Mucosa of rectum (tissue), 2 donors: ENCODE measurements around the gene FAM229A.
A peak's percentile ranks its signal among the peaks of the same experiment; 100 is the strongest.

ENCODE experiments used
- H3K27ac ChIP-seq, 2 donors: one replicate each; pipeline ENCODE4 v1.7.0; 2013; ENCODE audit warnings: inconsistent platforms in 2 of 2, low read depth in 2 of 2, low read length in 2 of 2
- H3K27me3 ChIP-seq, 2 donors: one replicate each; pipeline ENCODE4 v1.7.0; 2013; ENCODE audit warnings: low read length in 2 of 2; ENCODE audit not compliant: control insufficient read depth in 2 of 2, insufficient read depth in 2 of 2
- H3K36me3 ChIP-seq, 2 donors: one replicate each; pipeline ENCODE4 v1.7.0; 2013; ENCODE audit warnings: low read length in 2 of 2; ENCODE audit not compliant: control insufficient read depth in 2 of 2, insufficient read depth in 2 of 2
- H3K4me1 ChIP-seq, 2 donors: one replicate each; pipeline ENCODE4 v1.7.0; 2013; ENCODE audit warnings: low read length in 2 of 2, mild to moderate bottlenecking in 1 of 2; ENCODE audit not compliant: control insufficient read depth in 2 of 2, insufficient read depth in 2 of 2
- H3K4me3 ChIP-seq, 2 donors: one replicate each; pipeline ENCODE4 v1.7.0; 2013; ENCODE audit warnings: low read length in 2 of 2
- H3K9ac ChIP-seq, 2 donors: one replicate each; pipeline ENCODE4 v1.7.0; 2013; ENCODE audit warnings: low read length in 2 of 2, low read depth in 1 of 2, mild to moderate bottlenecking in 1 of 2
- H3K9me3 ChIP-seq, 2 donors: one replicate each; pipeline ENCODE4 v1.7.0; 2013; ENCODE audit warnings: low read length in 2 of 2; ENCODE audit not compliant: control insufficient read depth in 2 of 2
- donor health status: healthy.
- donor health status: Normal muscosa, but diverticular disease.

FAM229A gene

GRCh38 chr1:32332290-32333079 lies 29.8 kb downstream of the FAM229A start:
- H3K4me1 ChIP-seq: peaks cover 22 to 42% of the 10 kb centered on the region in 2 donors
- H3K36me3 ChIP-seq: peaks cover 57 to 60% of the 10 kb centered on the region in 2 donors
- no peaks in the 10 kb centered on the region for H3K9me3 ChIP-seq
- H3K9ac ChIP-seq: no peak overlapping the region
- H3K27me3 ChIP-seq: no peaks in the 10 kb centered on the region
- H3K27ac ChIP-seq: peak overlapping the region; percentile 25 to 56
- H3K4me3 ChIP-seq: no peak overlapping the region

GRCh38 chr1:32331549-32331948 lies 30.7 kb downstream of the FAM229A start:
- H3K4me1 ChIP-seq: peaks cover 20 to 34% of the 10 kb centered on the region in 2 donors
- peaks cover 65 to 68% of the 10 kb centered on the region in 2 donors for H3K36me3 ChIP-seq
- H3K27ac ChIP-seq: no peak overlapping the region
- no peaks in the 10 kb centered on the region for H3K9me3 ChIP-seq
- H3K4me3 ChIP-seq: no peak overlapping the region
- H3K27me3 ChIP-seq: no peaks in the 10 kb centered on the region
- H3K9ac ChIP-seq: no peak overlapping the region

- Histone ChIP-seq H3K9ac (no peak overlapping the region), H3K9me3 (no peaks in the 10 kb centered on the region), H3K27me3 (no peaks in the 10 kb centered on the region), H3K4me1 (peaks cover 18 to 33% of the 10 kb centered on the region in 2 donors), H3K4me3 (no peak overlapping the region), H3K27ac (no peak overlapping the region), H3K36me3 (peaks cover 65 to 72% of the 10 kb centered on the region in 2 donors)
These were observed 31.6 kb downstream of the FAM229A start for GRCh38 chr1:32330558-32331151.

- no peaks in the 10 kb centered on the region for H3K9me3 ChIP-seq
- peaks cover 71 to 79% of the 10 kb centered on the region in 2 donors for H3K36me3 ChIP-seq
- H3K4me1 ChIP-seq: peaks cover 17 to 32% of the 10 kb centered on the region in 2 donors
- no peak overlapping the region for H3K4me3 ChIP-seq
- H3K9ac ChIP-seq: no peak overlapping the region
- H3K27me3 ChIP-seq: no peaks in the 10 kb centered on the region
- H3K27ac ChIP-seq: no peak overlapping the region
These were observed 32.3 kb downstream of the FAM229A start for GRCh38 chr1:32329931-32330466.

- Histone ChIP-seq H3K9me3 (no peaks in the 10 kb centered on the region), H3K27ac (no peak overlapping the region), H3K27me3 (no peaks in the 10 kb centered on the region), H3K4me1 (peaks cover 9 to 21% of the 10 kb centered on the region in 2 donors), H3K4me3 (no peak overlapping the region), H3K9ac (no peak overlapping the region), H3K36me3 (peaks cover 59 to 70% of the 10 kb centered on the region in 2 donors)
These were observed 35.1 kb downstream of the FAM229A start for GRCh38 chr1:32327204-32327603.

- Histone ChIP-seq H3K27ac (peak overlapping the region; percentile 93 to 94), H3K9me3 (no peaks in the 10 kb centered on the region), H3K4me3 (peak overlapping the region; percentile 58 to 61), H3K4me1 (peaks cover 17 to 32% of the 10 kb centered on the region in 2 donors), H3K9ac (peak overlapping the region; percentile 54 to 68), H3K36me3 (peaks cover 17 to 32% of the 10 kb centered on the region in 2 donors), H3K27me3 (no peaks in the 10 kb centered on the region)
These were observed 40.5 kb downstream of the FAM229A start for GRCh38 chr1:32321712-32322291.

GRCh38 chr1:32318127-32318869 lies 44.0 kb downstream of the FAM229A start:
- H3K36me3 ChIP-seq: peaks cover 18 to 25% of the 10 kb centered on the region in 2 donors
- H3K4me3 ChIP-seq: no peak overlapping the region
- H3K9ac ChIP-seq: no peak overlapping the region
- H3K4me1 ChIP-seq: peaks cover 19 to 31% of the 10 kb centered on the region in 2 donors
- no peaks in the 10 kb centered on the region for H3K27me3 ChIP-seq
- no peak overlapping the region for H3K27ac ChIP-seq
- H3K9me3 ChIP-seq: no peaks in the 10 kb centered on the region

GRCh38 chr1:32316903-32317277 lies 45.4 kb downstream of the FAM229A start:
- Histone ChIP-seq H3K9me3 (no peaks in the 10 kb centered on the region), H3K4me3 (peak overlapping the region in 1 of 2 donors; percentile 61), H3K27ac (peak overlapping the region; percentile 76 to 89), H3K36me3 (peaks cover 20 to 26% of the 10 kb centered on the region in 2 donors), H3K4me1 (peaks cover 9 to 18% of the 10 kb centered on the region in 2 donors), H3K9ac (no peak overlapping the region), H3K27me3 (no peaks in the 10 kb centered on the region)

GRCh38 chr1:32311709-32312393 lies 50.4 kb downstream of the FAM229A start:
- no peaks in the 10 kb centered on the region for H3K27me3 ChIP-seq
- H3K9ac ChIP-seq: no peak overlapping the region
- H3K4me1 ChIP-seq: peaks cover 3 to 13% of the 10 kb centered on the region in 2 donors
- H3K27ac ChIP-seq: no peak overlapping the region
- H3K36me3 ChIP-seq: peaks cover 10 to 12% of the 10 kb centered on the region in 2 donors
- no peaks in the 10 kb centered on the region for H3K9me3 ChIP-seq
- no peak overlapping the region for H3K4me3 ChIP-seq
